ENCODE measurements around the gene RFX7. TPM values are rescaled to one million over a fixed set of nuclear protein-coding genes. Genes with fewer than 3 reads are reported as not detected.

The RFX7 gene
- total RNA-seq, 1 donor from 2014 or later, result 57.2 TPM

GRCh38 chr15:56247266-56247665 is 3.6 kb upstream of the RFX7 start:
- TF ChIP-seq, protein P1, sequence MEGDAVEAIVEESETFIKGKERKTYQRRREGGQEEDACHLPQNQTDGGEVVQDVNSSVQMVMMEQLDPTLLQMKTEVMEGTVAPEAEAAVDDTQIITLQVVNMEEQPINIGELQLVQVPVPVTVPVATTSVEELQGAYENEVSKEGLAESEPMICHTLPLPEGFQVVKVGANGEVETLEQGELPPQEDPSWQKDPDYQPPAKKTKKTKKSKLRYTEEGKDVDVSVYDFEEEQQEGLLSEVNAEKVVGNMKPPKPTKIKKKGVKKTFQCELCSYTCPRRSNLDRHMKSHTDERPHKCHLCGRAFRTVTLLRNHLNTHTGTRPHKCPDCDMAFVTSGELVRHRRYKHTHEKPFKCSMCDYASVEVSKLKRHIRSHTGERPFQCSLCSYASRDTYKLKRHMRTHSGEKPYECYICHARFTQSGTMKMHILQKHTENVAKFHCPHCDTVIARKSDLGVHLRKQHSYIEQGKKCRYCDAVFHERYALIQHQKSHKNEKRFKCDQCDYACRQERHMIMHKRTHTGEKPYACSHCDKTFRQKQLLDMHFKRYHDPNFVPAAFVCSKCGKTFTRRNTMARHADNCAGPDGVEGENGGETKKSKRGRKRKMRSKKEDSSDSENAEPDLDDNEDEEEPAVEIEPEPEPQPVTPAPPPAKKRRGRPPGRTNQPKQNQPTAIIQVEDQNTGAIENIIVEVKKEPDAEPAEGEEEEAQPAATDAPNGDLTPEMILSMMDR (conservative IDR thresholded peaks at IDR 0.05), result no peak
- Mint-ChIP-seq H3K27me3 (ENCODE audit: low read depth) (no peaks in the 10 kb centered on the region), H3K4me1 (peaks cover 27% of the 10 kb centered on the region), H3K27ac (ENCODE audit: unreplicated experiment) (no peak overlapping the region), H3K4me3 (no peak overlapping the region), H3K36me3 (ENCODE audit: low read depth) (no peaks in the 10 kb centered on the region), H3K9me3 (peaks cover 5% of the 10 kb centered on the region)
- no peak for DNase-seq (ENCODE audit: low read depth, low spot score)

DNA sequence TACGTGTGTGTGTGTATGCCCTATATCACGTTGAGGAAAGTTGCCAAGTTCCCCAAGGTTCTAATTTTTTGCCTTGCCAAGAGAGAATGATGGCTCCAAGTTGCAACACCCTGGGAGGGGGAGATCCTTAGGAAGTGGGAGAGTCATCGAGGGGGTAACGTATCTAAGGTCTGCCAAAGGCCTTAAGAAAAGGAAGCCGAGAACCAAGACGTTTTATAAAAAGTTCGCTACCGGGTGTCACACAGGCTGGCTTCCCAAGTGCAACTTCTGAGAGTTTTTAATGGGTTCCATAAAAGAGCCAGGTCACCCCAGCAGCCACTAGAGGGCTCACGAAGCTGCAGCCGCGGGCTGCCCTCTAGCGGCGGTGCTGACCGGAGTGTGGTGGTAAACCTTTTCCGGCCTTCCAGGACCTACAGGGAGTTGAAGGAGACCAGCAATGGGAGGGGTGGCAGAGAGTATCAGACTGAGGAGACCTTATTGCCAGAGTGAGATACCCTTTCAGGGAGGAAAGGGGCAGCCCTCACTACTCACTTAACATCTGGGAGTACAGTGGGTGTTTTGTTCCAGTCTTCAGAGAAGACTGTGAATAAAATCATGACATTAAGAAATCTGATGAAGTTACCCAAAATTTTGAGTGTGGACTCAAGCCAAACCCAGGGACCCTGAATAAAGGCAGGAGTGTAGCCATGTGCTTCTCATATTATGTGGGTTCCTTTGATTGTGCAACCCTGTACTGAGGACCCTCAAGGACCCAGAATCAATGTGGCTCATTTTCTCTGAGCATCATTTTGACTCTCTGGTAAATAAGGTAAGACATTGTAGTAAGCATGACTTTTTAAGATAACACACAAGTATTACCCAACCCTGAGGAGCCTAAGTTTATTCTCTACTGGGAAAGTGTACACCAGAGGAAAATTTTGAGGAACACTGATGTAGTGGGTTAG is 2.5 kb upstream of the RFX7 start:
- Mint-ChIP-seq H3K27me3 (ENCODE audit: low read depth) (no peaks in the 10 kb centered on the region), H3K9me3 (peaks cover 5% of the 10 kb centered on the region), H3K27ac (ENCODE audit: unreplicated experiment) (peak overlapping the region; percentile 88), H3K36me3 (ENCODE audit: low read depth) (no peaks in the 10 kb centered on the region), H3K4me1 (peaks cover 35% of the 10 kb centered on the region), H3K4me3 (peak overlapping the region; percentile 94)
- peak; percentile 78 for DNase-seq (ENCODE audit: low read depth, low spot score)
- TF ChIP-seq, protein P1 (conservative IDR thresholded peaks at IDR 0.05), result peak; percentile 100

- Mint-ChIP-seq H3K9me3 (peaks cover 5% of the 10 kb centered on the region), H3K36me3 (ENCODE audit: low read depth) (no peaks in the 10 kb centered on the region), H3K4me3 (peak overlapping the region; percentile 94), H3K4me1 (peaks cover 40% of the 10 kb centered on the region), H3K27ac (ENCODE audit: unreplicated experiment) (peak overlapping the region; percentile 86), H3K27me3 (ENCODE audit: low read depth) (no peaks in the 10 kb centered on the region)
- DNase-seq (ENCODE audit: low read depth, low spot score), result no peak
- TF ChIP-seq, protein P1 (conservative IDR thresholded peaks at IDR 0.05), result no peak
These were observed 1.3 kb upstream of the RFX7 start for GRCh38 chr15:56244811-56245576.

DNA sequence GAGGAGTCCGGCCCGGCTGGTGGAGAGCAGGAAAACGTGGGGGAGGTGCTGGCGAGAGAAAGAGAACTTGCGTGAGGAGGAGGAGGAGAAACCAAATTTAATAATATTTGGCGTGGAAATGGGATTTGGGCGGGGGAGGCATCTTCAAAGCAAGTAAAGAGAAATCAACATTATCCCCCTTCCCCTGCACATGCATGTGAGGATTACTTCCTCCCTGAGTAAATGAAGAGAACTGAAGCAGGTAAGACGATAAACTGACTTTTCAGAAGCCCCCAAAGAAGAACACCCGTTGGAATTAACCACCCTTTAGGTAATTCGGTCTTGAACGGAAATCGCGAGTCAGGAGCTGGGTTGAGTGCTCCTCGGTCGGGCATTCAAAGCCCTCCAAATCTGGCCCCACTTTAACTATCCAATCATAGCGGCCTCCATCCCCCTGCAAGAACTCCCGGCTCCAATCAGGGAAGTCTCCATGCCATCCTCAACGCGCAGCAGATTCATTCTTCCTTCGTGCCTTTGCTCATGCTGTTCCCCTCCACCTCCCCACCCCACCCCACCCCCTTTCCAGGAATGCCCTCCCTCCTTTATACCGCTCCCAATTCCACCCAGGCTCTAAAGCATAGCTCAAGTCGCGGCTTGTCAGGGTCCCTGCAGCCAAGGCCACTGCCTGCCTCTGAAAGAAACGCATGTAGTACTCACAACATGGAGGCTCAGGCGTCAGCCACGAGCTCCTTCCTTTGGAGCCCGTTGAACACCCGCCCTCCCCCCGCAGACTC is 545 bp upstream of the RFX7 start:
- Mint-ChIP-seq H3K4me3 (peak overlapping the region; percentile 94), H3K27ac (ENCODE audit: unreplicated experiment) (peak overlapping the region; percentile 86), H3K36me3 (ENCODE audit: low read depth) (peaks cover 3% of the 10 kb centered on the region), H3K4me1 (peaks cover 45% of the 10 kb centered on the region), H3K9me3 (peaks cover 5% of the 10 kb centered on the region), H3K27me3 (ENCODE audit: low read depth) (no peaks in the 10 kb centered on the region)
- TF ChIP-seq, protein P1 (conservative IDR thresholded peaks at IDR 0.05), result no peak
- DNase-seq (ENCODE audit: low read depth, low spot score), result peak; percentile 49

DNA sequence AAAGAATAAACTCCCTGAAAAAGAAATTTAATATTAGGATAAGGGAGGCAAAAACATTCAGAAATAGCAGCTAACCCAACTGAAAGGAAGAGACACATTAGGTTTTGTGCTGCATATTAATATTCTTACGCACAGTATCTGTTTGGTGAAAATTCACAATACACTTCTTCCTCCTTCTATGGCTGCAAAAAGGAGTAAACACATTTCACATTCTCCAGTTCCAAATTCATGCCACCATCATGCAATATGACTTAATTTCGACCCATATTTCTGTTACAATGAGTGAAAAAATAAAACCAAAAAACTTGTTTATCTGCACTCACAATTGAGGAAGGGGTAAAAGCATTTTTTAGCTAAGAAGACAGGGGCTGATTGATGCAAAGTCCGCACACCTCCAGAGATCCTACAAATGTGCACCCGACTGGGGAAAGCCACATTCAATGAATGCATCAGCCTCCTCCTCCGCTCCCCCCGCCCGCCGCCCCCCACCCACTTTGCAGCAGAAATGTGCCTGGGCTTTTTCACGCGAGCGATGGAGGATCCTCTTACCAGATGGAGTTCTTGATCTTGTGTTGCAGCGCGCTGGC is 1.0 kb downstream of the RFX7 start:
- H3K36me3 Mint-ChIP-seq (ENCODE audit: low read depth), result peaks cover 12% of the 10 kb centered on the region
- H3K27me3 Mint-ChIP-seq (ENCODE audit: low read depth), result no peaks in the 10 kb centered on the region
- DNase-seq (ENCODE audit: low read depth, low spot score), result no peak

More for the DNA sequence above, 1.0 kb downstream of the RFX7 start:
- TF ChIP-seq, protein P1 (conservative IDR thresholded peaks at IDR 0.05), result no peak
- Mint-ChIP-seq H3K27ac (ENCODE audit: unreplicated experiment) (peak overlapping the region; percentile 91), H3K4me3 (peak overlapping the region; percentile 100), H3K4me1 (peaks cover 48% of the 10 kb centered on the region), H3K9me3 (peaks cover 5% of the 10 kb centered on the region)
